WTC11 (cell line): ENCODE results near the gene USP54. TPM values are rescaled to one million over a fixed set of nuclear protein-coding genes. Genes with fewer than 3 reads are reported as not detected.

Source experiments
- ATAC-seq: fragments of 200-7000 bp; cut with Tn5 transposase; 2 replicates; pipeline ENCODE4 v1.10.0; 2021; ENCODE audit warnings: mild to moderate bottlenecking, moderate library complexity
- CTCF ChIA-PET: fragments of 300-600 bp; sonication (Branson Sonifier 250); formaldehyde crosslinking; loops from one replicate; lab custom pipeline; 2021; ENCODE audit warnings: antibody characterized with exemption; lab: Charles Lee
- POLR2A ChIA-PET: fragments of 350-600 bp; sonication (Branson Sonifier 250); formaldehyde crosslinking; loops from one replicate; lab custom pipeline; 2021; ENCODE audit warnings: antibody characterized with exemption; lab: Charles Lee
- DNase-seq: peaks from one replicate; pipeline ENCODE4 v3.0.0; 2021; ENCODE audit warnings: low spot score
- H3K27ac Mint-ChIP-seq: 2 replicates; pipeline ENCODE4 v1.8.0; 2021; ENCODE audit warnings: mixed read lengths
- H3K27me3 Mint-ChIP-seq: 2 replicates; pipeline ENCODE4 v1.8.0; 2021; ENCODE audit warnings: low read depth, mild to moderate bottlenecking, moderate library complexity, mixed read lengths
- H3K36me3 Mint-ChIP-seq: 2 replicates; pipeline ENCODE4 v1.8.0; 2021; ENCODE audit warnings: mixed read lengths
- H3K4me1 Mint-ChIP-seq: 2 replicates; pipeline ENCODE4 v1.8.0; 2022; ENCODE audit warnings: mixed read lengths
- H3K4me3 Mint-ChIP-seq: 2 replicates; pipeline ENCODE4 v1.8.0; 2021; ENCODE audit warnings: mild to moderate bottlenecking, moderate library complexity, mixed read lengths
- H3K9me3 Mint-ChIP-seq: 2 replicates; pipeline ENCODE4 v1.8.0; 2021; ENCODE audit warnings: mixed read lengths
- CTCF ChIP-seq: fragments of 200-600 bp; IDR thresholded peaks from 2 replicates; pipeline ENCODE4 v1.8.0; 2022; ENCODE audit warnings: antibody characterized with exemption
- E2F1 ChIP-seq: sonication (generic); formaldehyde crosslinking; IDR thresholded peaks from 2 replicates; pipeline ENCODE4 v1.8.0; 2022; ENCODE audit warnings: mild to moderate bottlenecking, missing genetic modification reagents
- ELF4 ChIP-seq: sonication (generic); formaldehyde crosslinking; IDR thresholded peaks from 2 replicates; pipeline ENCODE4 v1.8.1; 2022; ENCODE audit warnings: low read depth, mild to moderate bottlenecking, moderate library complexity, missing genetic modification reagents
- JAZF1 ChIP-seq: fragments of 250-450 bp; sonication (Bioruptor Pico); IDR thresholded peaks from 2 replicates; pipeline ENCODE4 v1.9.0; 2021; ENCODE audit warnings: moderate library complexity, mild to moderate bottlenecking, inconsistent platforms
- NFE2L1 ChIP-seq: sonication (generic); formaldehyde crosslinking; IDR thresholded peaks from 2 replicates; pipeline ENCODE4 v1.8.1; 2023; ENCODE audit warnings: missing genetic modification reagents
- RELA ChIP-seq: sonication (generic); formaldehyde crosslinking; IDR thresholded peaks from 2 replicates; pipeline ENCODE4 v1.8.1; 2022; ENCODE audit warnings: missing genetic modification reagents, mild to moderate bottlenecking, borderline replicate concordance
- SMAD3 ChIP-seq: sonication (generic); formaldehyde crosslinking; IDR thresholded peaks from 2 replicates; pipeline ENCODE4 v1.8.0; 2022; ENCODE audit warnings: missing genetic modification reagents, mild to moderate bottlenecking, borderline replicate concordance
- SP1 ChIP-seq: sonication (generic); formaldehyde crosslinking; conservative IDR thresholded peaks from 2 replicates; pipeline ENCODE4 v1.8.1; 2022; ENCODE audit warnings: missing genetic modification reagents
- STAT6 ChIP-seq: sonication (generic); formaldehyde crosslinking; conservative IDR thresholded peaks from 2 replicates; pipeline ENCODE4 v1.8.1; 2023; ENCODE audit warnings: mild to moderate bottlenecking, low read depth, missing genetic modification reagents, moderate library complexity
- ZNF416 ChIP-seq: fragments of 250-450 bp; sonication (Bioruptor Pico); IDR thresholded peaks from 2 replicates; pipeline ENCODE4 v1.9.0; 2021; ENCODE audit warnings: mild to moderate bottlenecking, inconsistent platforms
- ZNF423 ChIP-seq: fragments of 250-450 bp; sonication (Bioruptor Pico); IDR thresholded peaks from 2 replicates; pipeline ENCODE4 v2.1.2; 2022; ENCODE audit warnings: mild to moderate bottlenecking, moderate library complexity
- ZNF671 ChIP-seq: fragments of 250-450 bp; sonication (Bioruptor Pico); IDR thresholded peaks from 2 replicates; pipeline ENCODE4 v1.8.0; 2021; ENCODE audit warnings: mild to moderate bottlenecking
- total RNA-seq: library from RNA; stranded (reverse); gene quantifications from 3 replicates; pipeline ENCODE4 v1.2.3, GENCODE V29; 2021
- TF ChIP-seq, protein P1 (sequence below): sonication (generic); formaldehyde crosslinking; IDR thresholded peaks from 2 replicates; pipeline ENCODE4 v1.8.0; 2022; ENCODE audit warnings: missing genetic modification reagents
- TF ChIP-seq, protein P2 (sequence below): sonication (generic); formaldehyde crosslinking; IDR thresholded peaks from 2 replicates; pipeline ENCODE4 v1.8.1; 2022; ENCODE audit warnings: low read depth, missing genetic modification reagents, borderline replicate concordance

Gene USP54
- total RNA-seq, 1 experiment from 2014 or later = 39.8 TPM

DNA sequence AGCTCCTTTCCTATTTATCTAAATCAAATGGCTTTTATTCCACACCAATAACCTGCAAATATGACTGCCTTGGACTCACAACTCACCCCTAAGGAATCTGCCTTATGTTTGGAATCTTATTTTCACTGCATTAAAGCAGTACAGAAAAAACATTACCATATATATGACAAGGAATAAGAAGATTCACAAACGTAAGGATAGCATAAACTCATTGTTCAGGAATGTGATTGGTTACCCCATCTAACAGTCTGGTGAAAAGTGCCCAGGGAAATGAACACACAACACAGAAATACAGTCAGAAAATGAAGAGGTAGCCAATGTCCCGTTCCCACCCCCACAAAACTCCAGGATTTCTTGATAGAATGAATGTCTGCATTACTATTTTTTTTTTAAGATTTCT, 97.4 kb downstream of the USP54 start (continued):
- no peak for TF ChIP-seq ZNF423

GRCh38 chr10:73486601-73487000, 104.5 kb downstream of the USP54 start:
- CTCF ChIA-PET = no interaction called here

GRCh38 chr10:73485320-73485719, 105.8 kb downstream of the USP54 start:
- Mint-ChIP-seq H3K9me3 (0 out of 2 replicates have a peak, but pooled peaks cover 4% of the 10 kb centered on the region), H3K27me3 (no peaks in the 10 kb centered on the region), H3K27ac (no peak overlapping the region), H3K4me1 (no peaks in the 10 kb centered on the region), H3K4me3 (no peak overlapping the region), H3K36me3 (peaks cover 17% of the 10 kb centered on the region)
- ChIA-PET POLR2A (no interaction called here), CTCF (no interaction called here)
- TF ChIP-seq RELA (CRISPR knock-in tag) (no peak), CTCF (no peak), SMAD3 (CRISPR knock-in tag) (no peak), STAT6 (no peak), ZNF416 (CRISPR knock-in tag) (no peak), NFE2L1 (CRISPR knock-in tag) (no peak), ELF4 (CRISPR knock-in tag) (no peak), SP1 (no peak), E2F1 (CRISPR knock-in tag) (no peak), ZNF671 (CRISPR knock-in tag) (no peak), JAZF1 (CRISPR knock-in tag) (no peak), ZNF423 (no peak)
- TF ChIP-seq, protein P1, sequence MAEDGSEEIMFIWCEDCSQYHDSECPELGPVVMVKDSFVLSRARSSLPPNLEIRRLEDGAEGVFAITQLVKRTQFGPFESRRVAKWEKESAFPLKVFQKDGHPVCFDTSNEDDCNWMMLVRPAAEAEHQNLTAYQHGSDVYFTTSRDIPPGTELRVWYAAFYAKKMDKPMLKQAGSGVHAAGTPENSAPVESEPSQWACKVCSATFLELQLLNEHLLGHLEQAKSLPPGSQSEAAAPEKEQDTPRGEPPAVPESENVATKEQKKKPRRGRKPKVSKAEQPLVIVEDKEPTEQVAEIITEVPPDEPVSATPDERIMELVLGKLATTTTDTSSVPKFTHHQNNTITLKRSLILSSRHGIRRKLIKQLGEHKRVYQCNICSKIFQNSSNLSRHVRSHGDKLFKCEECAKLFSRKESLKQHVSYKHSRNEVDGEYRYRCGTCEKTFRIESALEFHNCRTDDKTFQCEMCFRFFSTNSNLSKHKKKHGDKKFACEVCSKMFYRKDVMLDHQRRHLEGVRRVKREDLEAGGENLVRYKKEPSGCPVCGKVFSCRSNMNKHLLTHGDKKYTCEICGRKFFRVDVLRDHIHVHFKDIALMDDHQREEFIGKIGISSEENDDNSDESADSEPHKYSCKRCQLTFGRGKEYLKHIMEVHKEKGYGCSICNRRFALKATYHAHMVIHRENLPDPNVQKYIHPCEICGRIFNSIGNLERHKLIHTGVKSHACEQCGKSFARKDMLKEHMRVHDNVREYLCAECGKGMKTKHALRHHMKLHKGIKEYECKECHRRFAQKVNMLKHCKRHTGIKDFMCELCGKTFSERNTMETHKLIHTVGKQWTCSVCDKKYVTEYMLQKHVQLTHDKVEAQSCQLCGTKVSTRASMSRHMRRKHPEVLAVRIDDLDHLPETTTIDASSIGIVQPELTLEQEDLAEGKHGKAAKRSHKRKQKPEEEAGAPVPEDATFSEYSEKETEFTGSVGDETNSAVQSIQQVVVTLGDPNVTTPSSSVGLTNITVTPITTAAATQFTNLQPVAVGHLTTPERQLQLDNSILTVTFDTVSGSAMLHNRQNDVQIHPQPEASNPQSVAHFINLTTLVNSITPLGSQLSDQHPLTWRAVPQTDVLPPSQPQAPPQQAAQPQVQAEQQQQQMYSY = no peak
- TF ChIP-seq, protein P2, sequence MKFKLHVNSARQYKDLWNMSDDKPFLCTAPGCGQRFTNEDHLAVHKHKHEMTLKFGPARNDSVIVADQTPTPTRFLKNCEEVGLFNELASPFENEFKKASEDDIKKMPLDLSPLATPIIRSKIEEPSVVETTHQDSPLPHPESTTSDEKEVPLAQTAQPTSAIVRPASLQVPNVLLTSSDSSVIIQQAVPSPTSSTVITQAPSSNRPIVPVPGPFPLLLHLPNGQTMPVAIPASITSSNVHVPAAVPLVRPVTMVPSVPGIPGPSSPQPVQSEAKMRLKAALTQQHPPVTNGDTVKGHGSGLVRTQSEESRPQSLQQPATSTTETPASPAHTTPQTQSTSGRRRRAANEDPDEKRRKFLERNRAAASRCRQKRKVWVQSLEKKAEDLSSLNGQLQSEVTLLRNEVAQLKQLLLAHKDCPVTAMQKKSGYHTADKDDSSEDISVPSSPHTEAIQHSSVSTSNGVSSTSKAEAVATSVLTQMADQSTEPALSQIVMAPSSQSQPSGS (CRISPR knock-in tag) = no peak
- DNase-seq (no peak), ATAC-seq (no peak)

More at GRCh38 chr10:73486601-73487000, 104.5 kb downstream of the USP54 start:
- ATAC-seq = no peak
- Mint-ChIP-seq H3K4me3 (no peak overlapping the region), H3K9me3 (0 out of 2 replicates have a peak, but pooled peaks cover 4% of the 10 kb centered on the region), H3K4me1 (no peaks in the 10 kb centered on the region), H3K36me3 (peaks cover 17% of the 10 kb centered on the region), H3K27ac (no peak overlapping the region), H3K27me3 (no peaks in the 10 kb centered on the region)
- TF ChIP-seq JAZF1 (CRISPR knock-in tag) = no peak
- DNase-seq = no peak
- POLR2A ChIA-PET = no interaction called here
